ENCODE data around the gene CFAP73.
"Not testable (repeated sequence)": the region's sequence is repeated elsewhere in the genome, so short reads cannot be mapped to it uniquely, and the experiment has no call there.

Gene CFAP73

GRCh38 chr12:113120670-113121370 lies 28.7 kb upstream of the CFAP73 start:
- peak in 1 of 2 experiments; percentile 75 for DNase-seq

- no peak for DNase-seq
Measured at GRCh38 chr12:113127791-113128199, 21.7 kb upstream of the CFAP73 start.

GRCh38 chr12:113128802-113129663 lies 20.5 kb upstream of the CFAP73 start:
- no peak for DNase-seq

GRCh38 chr12:113129664-113130456 lies 19.7 kb upstream of the CFAP73 start:
- DNase-seq, result no peak

GRCh38 chr12:113130457-113131135 lies 18.9 kb upstream of the CFAP73 start:
- no peak for DNase-seq

GRCh38 chr12:113131556-113131955 lies 18.0 kb upstream of the CFAP73 start:
- no peak for DNase-seq

GRCh38 chr12:113133036-113133435 lies 16.5 kb upstream of the CFAP73 start:
- DNase-seq, result no peak

GRCh38 chr12:113133666-113134065 lies 15.9 kb upstream of the CFAP73 start:
- no peak for DNase-seq

- DNase-seq, result no peak
Measured at GRCh38 chr12:113134071-113134470, 15.5 kb upstream of the CFAP73 start.

GRCh38 chr12:113134521-113134951 lies 15.0 kb upstream of the CFAP73 start:
- DNase-seq, result no peak

GRCh38 chr12:113135178-113136127 lies 14.1 kb upstream of the CFAP73 start, which contains the start of gene RASAL1:
RASAL1 (minus strand) TSS chr12:113135761; CDS start chr12:113135462, 299 bp downstream.
- peak; percentile 60 to 62 for DNase-seq

- no peak for DNase-seq
Measured at GRCh38 chr12:113136128-113136989, 13.2 kb upstream of the CFAP73 start.

- DNase-seq, result no peak
Measured at GRCh38 chr12:113136990-113137511, 12.5 kb upstream of the CFAP73 start.

- DNase-seq, result no peak
Measured at GRCh38 chr12:113137861-113138783, 11.4 kb upstream of the CFAP73 start.

GRCh38 chr12:113138826-113139225 lies 10.7 kb upstream of the CFAP73 start:
- no peak for DNase-seq

- no peak for DNase-seq
Measured at GRCh38 chr12:113140706-113141105, 8.8 kb upstream of the CFAP73 start.

GRCh38 chr12:113141716-113142115 lies 7.8 kb upstream of the CFAP73 start:
- not testable (repeated sequence) for DNase-seq

GRCh38 chr12:113142173-113142885 lies 7.2 kb upstream of the CFAP73 start:
- DNase-seq, result no peak
